HG03135 (cell line): ENCODE measurements around the gene SETD7.

Experiments
- ATAC-seq: cut with Tn5 transposase; IDR thresholded peaks from one replicate; pipeline ENCODE4 v1.9.1; 2021; ENCODE audit warnings: mild to moderate bottlenecking, moderate library complexity; ENCODE audit not compliant: unreplicated experiment

Gene SETD7

DNA sequence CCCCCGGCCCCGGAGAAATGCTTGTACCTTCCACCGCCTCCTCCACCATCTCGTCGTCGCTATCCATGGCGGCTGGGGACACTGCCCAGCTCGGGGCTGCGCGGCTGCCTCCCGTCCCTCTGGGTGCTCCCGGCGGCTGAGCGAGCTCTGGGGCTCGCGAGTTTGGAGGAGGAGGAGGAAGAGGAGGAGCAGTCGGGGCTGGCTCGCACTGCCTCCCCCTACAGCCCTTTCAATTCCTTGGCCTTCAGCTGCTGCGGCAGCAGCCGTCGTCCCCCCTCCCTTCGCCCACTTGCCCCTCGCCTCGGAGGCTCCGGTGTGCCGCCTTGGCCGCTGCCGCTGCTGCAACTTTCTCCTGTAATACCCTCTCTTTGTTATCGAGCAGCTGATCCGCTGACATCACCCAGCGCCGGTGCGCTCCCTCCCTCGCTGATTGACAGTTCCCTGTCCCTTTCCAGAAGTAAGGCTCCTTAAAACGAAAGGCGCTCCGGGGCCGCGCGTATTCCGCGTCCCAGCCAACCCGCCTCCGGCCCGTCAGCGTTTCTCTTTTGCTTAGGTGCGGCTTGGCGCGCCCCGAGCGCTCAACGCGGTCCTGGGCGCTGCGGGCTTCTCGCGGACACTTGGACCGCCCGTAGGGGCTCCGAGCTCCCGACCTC lies at the start of gene SETD7:
SETD7 (minus strand) TSS at position 149 of the 653 bp plus-strand sequence; CDS start at position 67, 82 bp downstream.
- ATAC-seq: no peak

- no peak for ATAC-seq
Observed at GRCh38 chr4:139605516-139605915, 49.5 kb upstream of the SETD7 start.

DNA sequence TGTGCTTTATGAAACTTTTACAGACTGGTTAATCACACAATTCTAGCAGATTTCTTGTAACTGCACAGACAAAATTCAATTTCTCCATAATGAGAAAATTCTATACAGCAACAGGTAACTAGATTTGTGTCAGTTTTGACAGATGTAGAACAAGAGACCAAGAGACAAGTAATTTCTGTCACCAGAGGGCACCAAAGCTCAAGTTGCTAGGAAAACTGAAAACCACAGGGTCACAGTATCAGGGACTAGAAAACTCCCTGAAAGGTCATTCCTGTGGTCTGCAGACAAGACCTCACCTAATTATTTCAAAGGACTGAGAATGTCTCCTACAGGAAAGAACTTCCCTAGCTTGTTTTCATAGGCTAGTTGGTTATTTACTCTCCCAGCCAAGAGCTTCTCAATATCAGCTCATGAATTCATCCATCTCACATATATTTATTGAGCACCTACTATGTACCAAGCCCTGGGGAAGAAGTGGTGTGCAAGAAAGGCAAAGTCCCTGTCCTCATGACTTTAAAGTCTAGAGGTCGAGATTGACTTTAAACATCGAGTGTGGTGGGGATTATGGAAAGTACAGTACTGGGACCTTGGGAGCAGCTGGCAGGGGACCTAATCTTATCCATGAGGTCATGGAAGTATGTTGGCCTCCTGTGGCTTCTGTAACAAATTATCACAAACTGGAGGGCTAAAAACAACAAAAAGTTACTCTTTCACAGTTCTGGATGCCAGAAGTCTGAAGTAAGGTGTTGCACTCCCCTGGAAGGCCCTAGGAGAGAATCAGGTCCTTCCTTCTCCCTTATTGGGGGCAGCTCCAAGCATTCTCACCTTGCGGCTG lies 47.8 kb upstream of the SETD7 start:
- ATAC-seq: no peak

DNA sequence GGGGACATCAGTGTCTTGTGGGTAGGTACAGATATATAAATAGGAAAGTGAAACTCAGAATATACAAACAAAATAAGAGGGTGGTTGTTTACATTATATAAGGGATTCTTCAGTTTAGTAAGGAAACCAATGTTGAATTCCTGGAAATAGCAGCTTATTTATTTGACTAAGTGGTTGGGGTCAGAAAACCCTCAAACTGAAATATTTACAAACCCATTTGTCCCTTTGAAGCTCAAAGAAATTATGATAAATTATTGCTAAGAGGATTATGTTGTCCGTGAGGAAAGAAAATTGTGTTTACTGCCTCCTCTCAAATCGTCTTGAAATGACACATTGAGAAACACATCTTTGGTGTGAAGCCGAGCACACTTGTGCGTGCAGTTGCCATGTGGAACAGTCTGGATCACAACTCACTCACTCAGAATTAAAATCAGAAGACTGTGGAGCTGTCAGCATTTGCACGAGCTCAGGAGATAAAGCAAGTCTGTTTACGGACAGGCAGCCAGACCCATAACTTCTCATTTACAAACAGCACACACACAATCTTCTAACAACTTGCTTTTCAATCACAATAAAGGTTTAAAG lies 46.8 kb upstream of the SETD7 start:
- ATAC-seq: no peak

DNA sequence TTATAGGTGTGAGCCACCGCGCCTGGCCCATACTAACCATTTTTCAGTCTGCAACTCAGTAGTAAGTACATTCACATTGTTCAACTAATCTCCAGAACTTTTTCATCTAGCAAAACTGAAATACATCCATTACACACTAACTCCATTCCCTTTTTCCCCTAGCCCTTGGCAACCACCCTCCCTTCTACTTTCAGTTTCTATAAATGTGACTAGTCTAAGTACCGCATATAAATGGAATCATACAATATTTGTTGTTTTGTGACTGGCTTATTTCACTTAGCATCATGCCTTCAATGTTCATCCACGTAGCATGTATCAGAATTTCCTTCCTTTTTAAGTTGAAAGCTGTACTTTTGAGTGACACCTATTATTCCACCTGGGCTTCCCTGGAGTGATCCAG lies 44.6 kb upstream of the SETD7 start:
- no peak for ATAC-seq

GRCh38 chr4:139599594-139600374 lies 43.8 kb upstream of the SETD7 start:
- no peak for ATAC-seq

DNA sequence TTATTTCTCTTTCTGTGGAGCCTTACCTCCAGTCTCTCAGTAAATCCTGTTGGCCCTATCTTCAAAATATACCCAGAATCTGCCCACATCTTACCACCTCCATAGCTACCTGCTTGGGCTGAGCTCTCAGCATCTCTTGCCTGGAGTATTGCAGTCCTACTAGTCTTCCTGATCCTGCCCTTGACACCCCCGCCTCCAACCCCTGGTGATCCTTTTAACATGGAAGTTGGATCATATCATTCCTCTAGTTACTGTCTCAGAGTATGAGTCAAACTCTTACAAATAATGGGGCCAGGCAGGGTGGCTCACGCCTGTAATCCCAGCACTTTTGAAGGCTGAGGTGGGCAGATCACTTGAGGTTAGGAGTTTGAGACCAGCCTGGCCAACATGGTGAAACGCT lies 43.1 kb upstream of the SETD7 start:
- no peak for ATAC-seq

GRCh38 chr4:139596684-139597279 lies 40.8 kb upstream of the SETD7 start:
- no peak for ATAC-seq

GRCh38 chr4:139596034-139596683 lies 40.1 kb upstream of the SETD7 start:
- ATAC-seq: no peak

DNA sequence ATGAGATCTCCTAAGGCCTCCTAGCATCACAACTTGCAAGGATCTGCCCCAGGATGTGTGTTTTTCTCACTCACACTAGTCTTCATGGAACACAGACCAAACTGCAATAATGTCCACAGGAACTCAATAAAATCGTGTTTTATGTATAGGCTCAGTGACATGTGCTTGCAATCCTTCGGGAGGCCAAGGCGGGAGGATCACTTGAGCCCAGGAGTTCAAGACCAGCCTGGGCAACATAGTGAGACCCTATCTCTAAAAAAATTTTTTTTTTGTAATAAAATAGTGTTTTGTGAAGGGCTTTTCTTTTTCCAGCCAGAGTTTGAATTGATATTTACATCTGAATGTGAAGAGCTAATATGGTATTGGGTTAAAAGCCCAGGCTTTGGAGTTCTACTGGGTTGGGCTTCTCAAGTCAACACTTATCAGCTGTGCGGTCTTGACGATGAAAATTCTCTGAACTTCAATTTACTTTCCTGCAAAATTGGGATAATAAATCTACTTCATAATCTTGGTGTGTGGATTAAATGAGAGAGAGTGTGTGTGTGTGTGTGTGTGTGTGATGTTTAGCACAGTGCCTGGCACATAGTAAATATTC lies 38.7 kb upstream of the SETD7 start:
- no peak for ATAC-seq

GRCh38 chr4:139593091-139593564 lies 37.1 kb upstream of the SETD7 start:
- ATAC-seq: no peak

DNA sequence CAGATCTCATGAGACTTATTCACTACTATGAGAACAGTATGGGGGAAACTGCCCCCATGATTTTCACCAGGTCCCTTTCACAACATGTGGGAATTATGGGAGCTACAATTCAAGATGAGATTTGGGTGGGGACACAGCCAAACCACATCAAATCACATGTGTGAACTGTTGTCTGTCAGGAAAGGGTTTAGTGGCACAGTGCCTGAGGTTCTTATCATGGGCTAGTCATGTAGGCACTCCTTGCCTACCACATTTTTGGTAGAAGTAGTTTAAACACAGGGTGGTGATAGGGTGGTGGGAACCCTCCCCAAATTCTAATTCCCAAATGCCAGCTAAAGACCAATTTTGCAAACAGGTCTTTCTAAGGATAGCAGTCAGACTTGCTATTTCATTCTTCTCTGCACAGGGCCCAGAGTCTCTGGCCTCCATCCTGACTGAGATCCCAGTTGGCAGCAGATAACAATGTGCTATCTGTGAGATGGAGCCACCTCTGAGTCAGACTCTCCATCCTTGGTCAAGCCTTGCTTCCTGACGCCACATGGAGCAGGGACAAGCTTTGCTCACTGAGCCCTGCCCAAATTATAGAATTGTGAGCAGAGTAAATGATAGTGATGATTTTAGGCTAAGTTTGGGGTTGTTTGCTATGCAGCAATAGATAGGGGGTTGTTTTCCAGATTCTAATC lies 33.5 kb upstream of the SETD7 start:
- no peak for ATAC-seq

- ATAC-seq: no peak
Observed at GRCh38 chr4:139587446-139587845, 31.4 kb upstream of the SETD7 start.

DNA sequence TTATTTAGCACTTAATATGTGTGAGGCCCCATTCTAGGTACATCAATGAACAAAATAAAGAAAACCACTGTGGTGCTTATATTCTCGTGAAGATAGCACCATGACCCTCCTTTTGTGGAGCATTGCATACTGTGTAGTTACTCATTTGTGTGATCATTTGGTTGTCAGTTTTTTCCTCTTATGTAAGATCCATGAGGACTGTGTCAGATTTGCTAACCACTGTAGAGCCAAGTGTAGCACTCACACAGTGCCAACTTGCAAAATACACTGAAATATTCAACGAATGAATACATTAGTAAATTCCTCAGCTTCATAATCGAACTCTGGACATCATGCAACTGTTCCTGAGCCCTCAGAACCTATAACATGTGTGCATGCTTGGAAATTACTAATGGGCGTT lies 29.5 kb upstream of the SETD7 start:
- ATAC-seq: no peak

- no peak for ATAC-seq
Observed at GRCh38 chr4:139584784-139585183, 28.8 kb upstream of the SETD7 start.

- ATAC-seq: no peak
Observed at GRCh38 chr4:139584013-139584412, 28.0 kb upstream of the SETD7 start.

DNA sequence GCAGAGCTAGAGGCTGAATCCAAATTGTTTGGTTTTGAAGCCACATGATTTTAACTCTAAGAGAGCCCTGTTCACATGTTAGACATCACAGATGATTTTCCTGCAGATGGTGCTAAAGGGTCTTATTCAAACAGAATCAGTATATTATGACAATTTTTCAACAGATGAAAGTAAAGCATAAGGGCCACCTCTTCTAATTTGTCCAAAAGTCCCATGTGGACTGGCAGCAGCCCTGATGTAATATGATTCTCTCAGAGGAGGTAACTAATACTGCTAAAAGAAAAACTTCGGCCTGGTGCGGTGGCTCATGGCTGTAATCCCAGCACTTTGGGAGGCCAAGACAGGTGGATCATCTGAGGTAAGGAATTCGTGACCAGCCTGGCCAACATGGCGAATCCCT lies 26.0 kb upstream of the SETD7 start:
- ATAC-seq: no peak

DNA sequence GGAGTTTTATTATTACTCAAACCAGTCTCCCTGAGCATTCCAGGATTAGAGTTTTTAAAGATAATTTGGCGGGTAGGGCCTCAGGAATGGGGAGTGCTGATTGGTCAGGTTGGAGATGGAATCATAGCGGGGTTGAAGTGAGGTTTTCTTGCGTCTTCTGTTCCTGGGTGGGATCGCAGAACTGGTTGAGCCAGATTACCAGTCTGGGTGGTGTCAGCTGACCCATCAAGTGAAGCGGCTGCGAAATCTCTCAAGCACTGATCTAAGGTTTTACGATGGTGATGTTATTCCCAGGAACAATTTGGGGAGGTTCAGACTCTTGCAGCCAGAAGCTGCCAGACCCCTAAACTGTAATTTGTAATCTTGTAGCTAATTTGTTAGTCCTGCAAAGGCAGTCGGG lies 25.1 kb upstream of the SETD7 start:
- ATAC-seq: no peak

GRCh38 chr4:139576219-139576618 lies 20.2 kb upstream of the SETD7 start:
- ATAC-seq: no peak
